Measurements from ENCODE around the gene FAF2.
"Not testable (repeated sequence)": the region's sequence is repeated elsewhere in the genome, so short reads cannot be mapped to it uniquely, and the experiment has no call there.

FAF2 gene

DNA sequence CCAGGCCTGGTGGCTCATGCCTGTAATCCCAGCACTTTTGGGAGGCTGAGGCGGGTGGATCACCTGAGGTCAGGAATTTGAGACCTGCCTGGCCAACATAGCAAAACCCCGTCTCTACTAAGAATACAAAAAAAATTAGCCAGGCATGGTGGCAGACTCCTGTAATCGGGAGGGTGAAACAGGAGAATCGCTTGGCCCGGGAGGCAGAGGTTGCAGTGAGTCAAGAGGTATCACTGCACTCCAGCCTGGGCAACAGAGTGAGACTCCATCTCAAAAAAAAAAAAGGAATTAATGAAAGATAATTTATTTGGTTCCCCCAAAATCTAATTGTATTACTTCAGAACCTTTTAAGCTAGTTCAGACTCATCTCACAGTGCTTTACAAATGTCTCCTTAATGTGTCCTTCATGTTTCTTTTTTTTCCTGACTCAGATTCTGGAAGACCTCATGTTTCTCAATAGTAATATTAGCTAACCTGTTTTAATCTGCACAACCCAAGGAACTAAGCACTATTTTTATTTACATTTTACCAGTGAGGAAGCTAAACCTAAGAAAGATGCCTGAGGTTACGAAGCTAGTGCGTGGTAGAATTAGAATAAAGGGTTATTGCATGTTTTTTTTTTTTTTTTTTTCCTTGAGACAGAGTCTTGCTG, 15.1 kb downstream of the FAF2 start:
- no peak for DNase-seq

GRCh38 chr5:176466245-176466871, 18.2 kb downstream of the FAF2 start:
- no peak for DNase-seq

DNA sequence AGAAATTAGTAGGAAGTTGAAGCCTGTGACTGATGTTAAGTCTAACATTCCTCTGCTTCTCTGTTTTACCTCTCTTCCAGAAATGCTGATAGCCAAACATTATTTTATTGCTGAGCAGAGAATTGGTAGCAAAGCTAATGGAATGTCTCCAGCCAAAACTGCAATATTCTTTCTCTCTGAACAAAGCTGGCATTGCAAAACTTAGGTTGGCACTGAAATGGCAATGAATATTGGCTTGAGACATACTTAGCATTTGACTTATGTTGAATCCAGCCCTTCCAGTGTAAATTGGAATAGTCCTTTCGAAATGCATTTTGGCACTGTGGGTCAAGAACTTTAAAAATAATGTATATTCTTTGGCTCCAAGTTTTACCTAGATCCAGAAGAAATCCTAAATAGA, 21.1 kb downstream of the FAF2 start:
- DNase-seq, result no peak

- no peak for DNase-seq
These were observed 22.4 kb downstream of the FAF2 start for GRCh38 chr5:176470539-176470938.

- no peak for DNase-seq
These were observed 22.9 kb downstream of the FAF2 start for GRCh38 chr5:176471098-176471497.

GRCh38 chr5:176473335-176474006, 25.3 kb downstream of the FAF2 start:
- DNase-seq, result no peak

DNA sequence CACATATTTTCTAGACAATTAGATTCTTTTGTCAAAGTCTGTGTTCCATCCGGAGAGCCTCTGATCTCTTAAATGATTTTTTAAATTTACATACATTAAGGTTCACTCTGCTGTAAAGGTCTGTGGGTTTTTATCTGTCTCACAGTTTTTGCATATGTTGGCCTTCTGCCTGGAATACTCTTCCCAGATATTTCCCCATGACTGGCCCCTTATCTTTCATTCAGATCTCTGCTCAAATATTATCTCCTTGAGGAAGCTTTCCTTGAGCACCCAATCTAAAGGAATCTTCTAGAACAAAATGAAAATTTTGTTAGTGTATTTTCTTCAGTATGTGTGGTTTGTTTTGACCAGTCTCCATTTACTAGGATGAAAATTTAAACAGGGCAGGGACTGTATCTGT, 26.3 kb downstream of the FAF2 start:
- DNase-seq, result no peak

DNA sequence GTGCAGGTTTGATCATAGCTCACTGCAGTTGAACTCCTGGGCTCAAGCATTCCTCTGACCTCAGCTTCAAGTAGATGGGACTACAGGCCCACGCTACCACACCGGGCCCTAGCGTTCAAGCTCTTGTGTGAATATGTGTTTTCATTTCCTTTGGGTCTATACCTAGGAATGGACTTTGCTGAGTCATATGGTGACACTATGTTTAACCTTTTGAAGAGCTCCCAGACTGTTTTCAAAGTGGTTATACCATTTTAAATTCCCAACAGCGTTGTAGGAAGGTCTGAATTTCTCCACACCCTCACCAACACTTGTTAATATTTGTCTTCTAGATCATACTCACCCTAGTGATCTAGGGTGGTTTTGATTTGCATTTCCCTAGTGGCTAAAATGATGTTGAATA, 33.5 kb downstream of the FAF2 start:
- DNase-seq, result no peak

- no peak for DNase-seq
These were observed 37.0 kb downstream of the FAF2 start for GRCh38 chr5:176485176-176485575.

- DNase-seq, result no peak
These were observed 38.1 kb downstream of the FAF2 start for GRCh38 chr5:176486189-176486757.

DNA sequence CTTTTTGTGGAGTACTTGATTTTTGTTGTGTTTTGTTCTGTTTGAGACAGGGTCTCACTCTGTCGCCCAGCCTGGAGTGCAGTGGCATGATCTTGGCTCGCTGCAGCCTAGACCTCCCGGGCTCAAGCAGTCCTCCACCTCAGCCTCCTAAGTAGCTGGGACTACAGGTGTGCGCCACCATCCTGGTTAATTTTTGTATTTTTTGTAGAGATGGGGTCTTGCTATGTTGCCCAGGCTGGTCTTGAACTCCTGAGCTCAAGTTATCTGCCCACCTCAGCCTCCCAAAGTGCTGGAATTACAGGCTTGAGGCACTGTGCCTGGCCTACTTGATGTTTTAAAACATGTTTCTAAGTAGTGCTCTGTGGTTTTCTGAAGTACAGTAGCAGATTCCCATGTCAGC, 39.0 kb downstream of the FAF2 start:
- not testable (repeated sequence) for DNase-seq

- DNase-seq, result no peak
These were observed 40.9 kb downstream of the FAF2 start for GRCh38 chr5:176489077-176489476.

GRCh38 chr5:176490301-176490700, 42.1 kb downstream of the FAF2 start:
- no peak for DNase-seq

- no peak for DNase-seq
These were observed 42.9 kb downstream of the FAF2 start for GRCh38 chr5:176491101-176491502.

GRCh38 chr5:176491901-176492300, 43.7 kb downstream of the FAF2 start:
- DNase-seq, result no peak

DNA sequence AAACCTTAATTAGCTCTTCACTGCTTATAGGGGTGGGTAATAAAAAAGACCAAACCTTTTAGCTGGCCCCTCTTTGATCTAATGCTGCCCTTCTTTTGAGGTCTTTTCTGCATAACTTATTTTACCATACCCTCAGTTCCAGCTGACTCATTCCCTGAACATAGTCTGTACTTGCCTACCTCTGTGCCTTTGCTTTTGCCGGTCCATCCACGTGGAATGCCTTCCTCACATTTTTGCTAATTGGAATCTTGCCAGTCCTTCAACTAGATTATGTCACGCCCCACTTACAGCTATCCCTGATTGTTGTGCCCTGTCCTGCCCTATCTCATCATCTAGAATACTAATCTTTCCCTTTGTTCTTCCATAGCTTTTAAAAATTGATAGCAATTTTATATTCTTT, 44.2 kb downstream of the FAF2 start:
- DNase-seq, result no peak

DNA sequence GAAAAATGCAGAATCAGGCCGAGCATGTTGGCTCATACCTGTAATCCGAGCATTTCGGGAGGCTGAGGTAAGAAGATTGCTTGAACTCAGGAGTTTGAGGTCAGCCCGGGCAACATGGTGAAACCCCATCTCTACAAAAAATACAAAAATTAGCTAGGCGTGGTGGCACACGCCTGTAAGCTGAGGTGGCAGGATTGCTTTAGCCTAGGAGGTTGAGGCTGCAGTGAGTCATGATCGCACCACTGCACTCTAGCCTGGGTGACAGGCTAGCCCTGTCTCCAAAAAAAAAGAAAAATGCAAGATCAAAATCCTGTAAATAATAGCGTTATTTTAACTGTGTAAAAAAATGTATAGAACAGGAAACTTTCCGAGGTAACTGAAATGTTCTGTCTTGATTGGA, 49.7 kb downstream of the FAF2 start:
- no peak for DNase-seq

- no peak for DNase-seq
These were observed 51.1 kb downstream of the FAF2 start for GRCh38 chr5:176499273-176499672.

DNA sequence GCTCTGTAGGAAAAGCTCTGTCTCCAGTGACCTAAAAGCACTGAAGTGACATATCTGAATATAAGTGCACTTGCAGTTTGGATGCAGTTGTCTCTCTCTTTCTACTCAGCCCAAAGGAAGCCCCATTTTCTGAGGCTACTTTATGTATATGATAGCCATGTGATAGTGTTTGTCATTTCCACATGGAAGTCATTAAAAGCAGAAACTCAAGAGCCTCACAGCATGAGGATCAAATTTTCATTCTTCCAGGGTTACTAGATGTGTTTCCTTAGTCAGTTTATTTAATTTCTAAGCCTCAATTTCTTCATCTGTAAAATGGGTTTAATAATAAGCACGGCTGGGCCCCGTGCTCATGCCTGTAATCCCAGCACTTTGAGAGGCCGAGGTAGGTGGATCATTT, 52.3 kb downstream of the FAF2 start:
- DNase-seq, result no peak

DNA sequence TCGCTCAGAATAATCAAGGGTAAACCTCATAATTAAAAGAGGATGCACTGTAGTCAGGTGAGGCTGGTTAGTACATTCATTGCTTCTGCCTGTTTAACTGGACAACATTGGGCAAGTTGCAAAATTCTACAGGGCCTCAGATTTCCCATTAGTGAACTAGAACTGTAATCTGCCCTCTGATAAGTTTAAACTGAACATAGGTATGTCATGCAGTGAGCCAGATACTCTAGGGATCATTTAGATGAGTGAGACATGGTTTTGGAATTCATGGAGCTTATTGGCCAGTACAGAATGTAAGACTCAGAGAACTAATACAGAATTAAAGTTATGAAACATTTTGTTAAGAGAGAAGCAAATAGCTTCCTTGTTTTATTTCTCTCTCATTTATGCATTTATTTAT, 53.1 kb downstream of the FAF2 start:
- no peak for DNase-seq

DNA sequence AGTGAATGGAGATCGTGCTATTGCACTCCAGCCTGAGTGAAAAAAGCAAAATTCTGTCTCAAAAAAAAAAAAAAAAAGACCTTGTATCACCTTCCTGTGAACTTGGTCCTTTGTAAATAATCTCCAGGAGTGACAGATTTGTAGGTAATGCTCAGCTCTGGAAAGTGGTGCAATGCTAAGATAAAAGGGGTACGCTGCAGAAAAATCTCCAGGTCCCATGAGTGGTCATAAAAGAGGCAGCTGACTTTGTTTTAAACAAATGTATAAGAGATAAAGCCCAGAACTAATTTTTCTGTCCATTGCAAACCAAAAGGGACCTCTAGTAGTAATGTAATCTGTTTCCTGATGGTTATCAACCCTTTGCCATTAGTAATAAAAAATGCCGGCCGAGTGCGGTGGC, 55.3 kb downstream of the FAF2 start:
- DNase-seq, result no peak

GRCh38 chr5:176507911-176508310, 59.7 kb downstream of the FAF2 start:
- DNase-seq, result no peak

DNA sequence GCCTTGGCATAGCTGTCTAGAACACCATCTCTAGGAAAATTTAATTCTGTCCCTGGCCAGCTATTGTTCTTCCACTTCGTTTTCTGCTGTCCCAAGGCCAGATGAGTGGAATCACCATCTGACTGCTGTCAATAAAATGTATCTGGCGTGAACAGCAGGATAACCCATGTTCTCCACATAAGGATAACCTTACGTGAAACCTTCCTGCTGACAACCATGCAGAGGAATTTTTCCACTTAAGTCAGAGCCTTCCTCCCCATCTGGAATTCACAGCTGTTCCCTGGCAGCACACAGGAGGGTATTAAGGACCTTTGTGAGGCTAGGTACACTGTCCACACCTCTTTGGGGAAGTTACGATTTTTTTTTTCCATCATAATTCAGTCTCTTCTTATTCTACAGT, 60.4 kb downstream of the FAF2 start:
- DNase-seq, result no peak

DNA sequence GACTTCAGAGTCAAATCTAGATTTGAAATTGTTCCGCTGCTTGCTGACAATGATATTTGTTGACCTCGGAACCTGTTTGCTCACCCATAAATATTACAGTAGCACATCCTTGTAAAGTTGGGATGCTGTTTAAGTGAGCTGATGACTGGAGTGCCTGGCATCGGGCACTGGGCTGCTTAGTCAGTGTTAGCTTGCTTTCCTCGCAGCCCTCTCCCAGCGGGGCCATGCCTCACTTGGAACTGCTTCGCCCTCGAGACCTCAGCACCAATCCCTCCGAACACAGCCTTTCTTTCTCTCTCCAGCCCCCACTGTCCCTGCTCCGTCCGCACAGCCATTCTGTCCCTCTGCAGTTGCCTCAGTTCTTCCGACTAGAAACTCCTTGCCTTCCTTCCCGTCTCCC, 65.6 kb downstream of the FAF2 start:
- DNase-seq, result no peak
